ENCODE data around the gene RHPN2.
"Not testable (repeated sequence)": the region's sequence is repeated elsewhere in the genome, so short reads cannot be mapped to it uniquely, and the experiment has no call there.

DNA sequence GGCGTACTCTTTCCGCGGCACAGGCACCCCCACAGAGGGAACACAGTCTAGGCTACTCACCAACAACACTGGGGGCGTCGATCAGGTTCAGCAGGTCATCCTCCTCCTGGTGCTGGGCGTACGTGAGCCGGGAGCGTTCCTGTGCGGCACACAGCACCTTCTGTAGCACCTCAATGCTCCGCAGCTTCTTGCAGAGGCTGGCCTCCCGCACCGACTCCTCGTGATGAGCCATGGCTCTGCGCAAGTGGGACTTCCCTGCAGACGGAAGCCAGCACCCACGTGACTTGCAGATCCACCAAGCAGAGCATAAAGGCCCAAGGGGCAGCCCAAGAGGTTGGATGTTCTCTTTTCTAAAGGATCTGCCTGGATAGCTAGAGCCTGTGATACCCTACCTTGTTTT, 68.7 kb downstream of the RHPN2 start:
- TF ChIP-seq, protein P1, sequence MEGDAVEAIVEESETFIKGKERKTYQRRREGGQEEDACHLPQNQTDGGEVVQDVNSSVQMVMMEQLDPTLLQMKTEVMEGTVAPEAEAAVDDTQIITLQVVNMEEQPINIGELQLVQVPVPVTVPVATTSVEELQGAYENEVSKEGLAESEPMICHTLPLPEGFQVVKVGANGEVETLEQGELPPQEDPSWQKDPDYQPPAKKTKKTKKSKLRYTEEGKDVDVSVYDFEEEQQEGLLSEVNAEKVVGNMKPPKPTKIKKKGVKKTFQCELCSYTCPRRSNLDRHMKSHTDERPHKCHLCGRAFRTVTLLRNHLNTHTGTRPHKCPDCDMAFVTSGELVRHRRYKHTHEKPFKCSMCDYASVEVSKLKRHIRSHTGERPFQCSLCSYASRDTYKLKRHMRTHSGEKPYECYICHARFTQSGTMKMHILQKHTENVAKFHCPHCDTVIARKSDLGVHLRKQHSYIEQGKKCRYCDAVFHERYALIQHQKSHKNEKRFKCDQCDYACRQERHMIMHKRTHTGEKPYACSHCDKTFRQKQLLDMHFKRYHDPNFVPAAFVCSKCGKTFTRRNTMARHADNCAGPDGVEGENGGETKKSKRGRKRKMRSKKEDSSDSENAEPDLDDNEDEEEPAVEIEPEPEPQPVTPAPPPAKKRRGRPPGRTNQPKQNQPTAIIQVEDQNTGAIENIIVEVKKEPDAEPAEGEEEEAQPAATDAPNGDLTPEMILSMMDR (conservative IDR thresholded peaks at IDR 0.05) = not testable (repeated sequence)
- not testable (repeated sequence) for TF ChIP-seq EZH2 (IDR thresholded peaks at IDR 0.05; ENCODE audit: low read depth)
